GM15510 (cell line): ENCODE results near the gene MOXD1.

Experiments used
- POLR2A ChIP-seq: IDR thresholded peaks from 3 replicates; pipeline ENCODE4 v1.6.1; 2011; ENCODE audit warnings: borderline replicate concordance; ENCODE audit not compliant: insufficient read length; ENCODE audit errors: extremely low read depth

MOXD1 gene

GRCh38 chr6:132410830-132411229, 9.6 kb upstream of the MOXD1 start:
- no peak for TF ChIP-seq POLR2A

- TF ChIP-seq POLR2A, result no peak
Observed at GRCh38 chr6:132405143-132405915, 4.1 kb upstream of the MOXD1 start.

- no peak for TF ChIP-seq POLR2A
Observed at GRCh38 chr6:132404736-132405135, 3.5 kb upstream of the MOXD1 start.

GRCh38 chr6:132404330-132404729, 3.1 kb upstream of the MOXD1 start:
- no peak for TF ChIP-seq POLR2A

- TF ChIP-seq POLR2A, result no peak
Observed at GRCh38 chr6:132401618-132402285, 477 bp upstream of the MOXD1 start.

- no peak for TF ChIP-seq POLR2A
Observed at GRCh38 chr6:132400555-132400882, 756 bp downstream of the MOXD1 start.

- no peak for TF ChIP-seq POLR2A
Observed at GRCh38 chr6:132399376-132400074, 1.8 kb downstream of the MOXD1 start.

GRCh38 chr6:132395015-132395597, 6.2 kb downstream of the MOXD1 start:
- TF ChIP-seq POLR2A, result no peak

GRCh38 chr6:132392792-132393191, 8.5 kb downstream of the MOXD1 start:
- no peak for TF ChIP-seq POLR2A

GRCh38 chr6:132392270-132392646, 9.0 kb downstream of the MOXD1 start:
- no peak for TF ChIP-seq POLR2A

- TF ChIP-seq POLR2A, result no peak
Observed at GRCh38 chr6:132391391-132392269, 9.6 kb downstream of the MOXD1 start.

- no peak for TF ChIP-seq POLR2A
Observed at GRCh38 chr6:132390451-132390850, 10.8 kb downstream of the MOXD1 start.

GRCh38 chr6:132390017-132390416, 11.3 kb downstream of the MOXD1 start:
- no peak for TF ChIP-seq POLR2A

- TF ChIP-seq POLR2A, result no peak
Observed at GRCh38 chr6:132388291-132388690, 13.0 kb downstream of the MOXD1 start.
